HG03378 (cell line): ENCODE data around the gene TRIM54.
"Not testable (repeated sequence)": the region's sequence is repeated elsewhere in the genome, so short reads cannot be mapped to it uniquely, and the experiment has no call there.

Experiments
- ATAC-seq: cut with Tn5 transposase; IDR thresholded peaks from one replicate; pipeline ENCODE4 v1.9.1; 2021; ENCODE audit warnings: mild to moderate bottlenecking, moderate library complexity; ENCODE audit not compliant: unreplicated experiment

The TRIM54 gene

DNA sequence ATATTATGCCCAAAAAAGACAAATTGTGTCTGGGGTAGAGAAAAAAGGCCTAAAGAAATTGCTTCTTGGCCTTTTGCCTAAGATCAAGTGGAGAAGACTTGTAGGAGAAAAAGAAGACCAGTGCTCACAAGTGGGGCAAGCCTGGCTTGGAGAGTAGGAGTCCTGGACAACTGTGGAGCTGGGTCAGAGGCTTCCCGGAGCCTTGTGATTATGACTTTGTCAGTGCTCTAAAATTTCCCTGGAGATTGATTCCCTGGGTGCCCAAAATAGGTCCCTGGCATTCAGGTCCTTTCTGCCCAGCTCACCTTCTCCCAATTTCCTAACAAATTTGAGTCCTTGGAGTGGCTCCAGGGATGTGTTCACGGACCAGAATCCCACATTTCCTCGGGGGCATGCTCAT is 787 bp upstream of the TRIM54 start:
- no peak for ATAC-seq

DNA sequence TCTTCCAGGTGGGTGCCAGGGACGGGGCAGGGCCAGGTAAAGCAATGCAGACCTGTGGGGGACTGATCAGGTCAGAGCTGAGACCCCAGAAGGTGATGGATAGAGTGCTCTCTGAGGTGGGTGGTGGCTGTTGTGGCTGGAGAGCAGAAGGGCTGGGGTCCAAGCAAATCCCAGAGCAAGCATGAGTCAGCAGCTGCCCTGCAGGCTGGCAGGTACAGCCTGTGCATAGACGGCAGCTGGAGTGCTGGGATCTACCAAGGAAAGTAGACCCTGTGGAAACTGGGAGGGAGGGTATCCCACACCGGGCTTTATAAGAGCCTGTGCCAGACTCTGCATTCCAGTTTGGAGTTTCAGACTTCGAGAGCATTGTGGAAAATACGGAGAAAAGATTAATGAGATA is 663 bp downstream of the TRIM54 start:
- no peak for ATAC-seq

DNA sequence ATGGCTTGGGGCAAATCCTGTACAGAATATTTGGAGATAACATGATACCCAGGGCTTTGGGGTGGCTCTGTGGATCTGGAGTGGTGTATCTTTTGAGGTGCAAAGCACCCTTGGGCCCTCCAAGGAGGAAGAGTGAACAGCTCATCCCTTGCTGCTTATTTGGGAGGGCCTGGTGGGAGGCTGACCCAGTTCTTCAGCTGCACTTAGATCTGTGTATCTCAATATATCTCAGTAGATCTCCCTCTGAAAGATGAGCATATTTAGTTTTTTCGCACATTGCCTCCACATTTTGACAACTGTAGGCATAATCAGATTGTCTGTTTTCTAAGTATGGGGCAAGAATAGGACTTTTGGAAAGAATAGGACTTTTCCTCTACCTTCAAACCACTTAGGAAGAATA is 2.8 kb downstream of the TRIM54 start:
- no peak for ATAC-seq

DNA sequence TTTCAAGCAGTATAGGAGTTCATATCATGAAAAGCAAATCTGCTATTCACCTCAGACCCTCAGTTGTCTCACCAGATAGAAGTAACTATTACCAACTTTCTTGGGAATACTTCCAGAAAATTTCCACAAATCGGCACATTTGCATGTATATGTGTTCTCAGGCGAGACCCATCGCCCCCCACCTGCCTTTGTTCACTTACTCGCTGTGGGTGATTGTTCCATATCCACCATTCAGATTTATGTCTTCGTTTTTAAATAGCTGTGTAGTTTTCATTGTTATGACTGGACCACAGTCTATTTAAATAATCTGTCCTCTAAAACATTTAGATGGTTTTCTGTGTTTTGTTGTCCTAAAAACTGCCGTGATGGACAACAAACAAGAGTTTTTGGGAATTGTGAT is 3.3 kb downstream of the TRIM54 start:
- ATAC-seq = no peak

DNA sequence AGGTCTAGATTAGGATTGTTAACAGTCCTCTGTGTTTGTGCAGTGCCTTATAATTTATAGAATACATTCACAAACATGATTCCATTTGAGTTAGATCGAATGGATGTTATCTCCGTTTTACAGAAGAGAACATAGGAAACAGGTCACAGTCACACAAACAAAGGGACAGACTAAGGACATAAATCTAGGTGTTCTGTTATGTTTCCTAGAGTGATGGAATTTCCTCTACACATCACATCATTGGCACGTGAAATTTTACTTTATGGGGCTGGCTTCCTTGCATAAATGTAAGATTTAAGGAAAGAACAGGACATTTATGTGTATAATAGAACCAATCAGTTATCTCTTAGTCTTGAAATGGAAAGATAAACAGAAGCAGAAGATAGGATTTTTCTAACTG is 6.4 kb downstream of the TRIM54 start:
- no peak for ATAC-seq

DNA sequence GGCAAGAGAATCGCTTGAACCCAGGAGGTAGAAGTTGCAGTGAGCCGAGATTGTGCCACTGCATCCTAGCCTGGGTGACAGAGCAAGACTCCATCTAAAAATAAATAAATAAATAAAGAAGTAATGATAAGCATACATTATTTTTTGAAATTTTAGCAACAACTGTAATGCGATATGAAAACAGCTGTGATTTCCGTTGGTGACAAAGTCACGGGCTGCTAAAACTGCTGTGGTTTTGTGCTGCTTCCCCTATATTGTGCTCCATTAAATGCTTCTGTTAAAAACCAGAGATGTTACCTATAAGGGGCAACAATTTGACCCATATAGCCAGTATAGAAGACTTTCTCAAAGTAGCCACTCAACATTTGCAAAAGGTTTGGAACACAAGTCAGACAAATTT is 8.3 kb downstream of the TRIM54 start:
- no peak for ATAC-seq

DNA sequence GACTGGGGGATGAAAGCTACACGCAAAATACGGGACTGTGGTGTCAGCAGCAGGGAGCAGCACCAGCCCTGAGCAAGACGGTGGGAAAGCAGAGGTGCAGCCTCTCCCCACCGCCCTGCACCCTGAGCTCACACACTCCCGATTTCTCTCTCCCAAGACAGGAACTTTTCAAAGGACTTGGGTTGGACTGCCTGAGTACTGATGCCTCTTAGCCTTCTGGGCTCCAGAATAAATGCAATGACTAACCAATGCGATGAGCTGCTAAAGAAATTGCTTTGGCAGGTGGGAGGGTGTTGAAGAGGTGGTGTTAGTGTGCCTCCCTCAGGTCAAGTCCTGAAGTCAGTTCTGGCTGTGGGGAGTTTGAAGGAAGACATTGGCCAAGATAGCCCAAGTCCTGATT is 9.6 kb downstream of the TRIM54 start:
- ATAC-seq = no peak

DNA sequence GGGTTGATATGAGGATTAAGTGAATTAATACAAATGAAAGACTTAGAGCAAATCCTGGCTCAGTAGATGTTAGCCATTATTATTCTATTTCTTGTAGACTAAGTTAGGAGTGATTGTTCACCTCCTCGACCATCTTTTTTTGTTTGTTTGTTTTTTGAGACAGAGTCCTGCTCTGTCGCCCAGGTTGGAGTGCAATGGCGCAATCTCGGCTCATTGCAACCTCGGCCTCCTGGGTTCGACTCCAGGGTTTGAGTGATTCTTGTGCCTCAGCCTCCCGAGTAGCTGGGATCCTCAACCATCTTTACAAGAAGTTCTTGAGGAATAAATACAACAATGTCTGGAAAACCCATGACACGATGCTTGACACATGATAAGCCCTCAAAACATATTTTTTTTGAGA is 12.7 kb downstream of the TRIM54 start:
- no peak for ATAC-seq

DNA sequence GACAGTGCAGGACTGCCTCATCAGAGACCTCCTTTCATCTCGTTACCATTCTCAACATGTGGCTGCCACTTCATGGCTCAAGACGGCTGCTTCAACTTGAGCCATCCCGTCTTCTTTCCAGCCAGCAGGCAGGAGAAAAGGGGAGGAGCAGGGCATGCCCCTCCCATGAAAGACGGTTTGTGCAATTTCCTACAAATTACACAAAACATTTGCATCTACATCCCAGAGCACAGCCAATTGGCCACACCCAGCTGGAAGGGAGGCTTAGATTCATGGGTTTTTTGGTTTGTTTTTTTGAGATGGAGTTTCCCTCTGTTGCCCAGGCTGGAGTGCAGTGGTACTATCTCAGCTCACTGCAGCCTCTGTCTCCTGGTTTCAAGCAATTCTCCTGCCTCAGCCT is 14.3 kb downstream of the TRIM54 start:
- ATAC-seq = no peak

DNA sequence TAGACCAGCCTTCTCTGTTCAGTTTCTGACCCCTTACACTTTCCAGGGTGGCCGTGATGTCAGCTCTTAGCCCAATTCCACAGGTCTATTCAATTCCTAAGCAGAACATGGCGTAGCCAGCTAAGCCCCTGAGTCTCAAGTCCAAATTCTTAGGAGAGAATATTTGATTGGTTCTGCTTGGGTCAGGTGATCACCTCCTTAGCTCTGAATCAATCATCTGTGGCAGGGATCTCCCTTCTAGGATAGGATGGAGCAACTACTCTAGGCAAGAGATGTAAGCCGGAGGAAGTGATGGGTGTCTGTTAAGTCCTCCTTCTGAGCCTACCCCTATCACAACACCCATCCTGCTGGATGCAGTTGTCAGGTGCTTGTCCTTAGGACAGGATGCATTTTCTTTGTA is 15.0 kb downstream of the TRIM54 start:
- ATAC-seq = no peak

DNA sequence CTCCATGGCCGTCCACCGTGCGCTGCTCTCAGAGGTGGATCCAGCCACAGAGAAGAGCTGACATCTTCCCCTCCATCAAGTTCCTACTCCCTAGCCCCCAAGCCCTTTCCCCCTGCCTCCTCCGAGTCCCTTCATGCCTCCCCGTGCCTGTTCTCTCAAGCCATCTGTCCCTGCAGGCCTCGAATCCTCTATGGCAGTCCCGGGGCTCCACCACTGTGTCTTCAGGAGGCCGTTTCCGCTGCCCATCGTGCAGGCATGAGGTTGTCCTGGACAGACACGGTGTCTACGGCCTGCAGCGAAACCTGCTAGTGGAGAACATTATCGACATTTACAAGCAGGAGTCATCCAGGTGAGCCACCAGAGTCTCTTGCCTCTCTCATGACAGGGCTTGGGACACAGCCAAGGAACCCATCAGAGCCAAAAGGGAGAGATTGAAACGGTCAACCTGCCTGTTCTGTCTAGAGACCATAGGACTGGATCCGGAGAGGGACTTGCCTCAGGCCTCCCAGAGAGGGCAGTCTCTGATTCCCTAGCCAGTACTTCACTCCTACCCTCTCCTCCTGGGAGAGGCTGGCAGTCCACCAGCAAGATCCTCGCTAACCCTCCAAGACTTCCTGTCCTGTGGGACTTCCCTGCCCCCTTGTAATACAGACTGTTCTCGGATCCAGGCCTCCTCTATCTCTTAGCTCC is 16.3 kb downstream of the TRIM54 start:
- no peak for ATAC-seq

DNA sequence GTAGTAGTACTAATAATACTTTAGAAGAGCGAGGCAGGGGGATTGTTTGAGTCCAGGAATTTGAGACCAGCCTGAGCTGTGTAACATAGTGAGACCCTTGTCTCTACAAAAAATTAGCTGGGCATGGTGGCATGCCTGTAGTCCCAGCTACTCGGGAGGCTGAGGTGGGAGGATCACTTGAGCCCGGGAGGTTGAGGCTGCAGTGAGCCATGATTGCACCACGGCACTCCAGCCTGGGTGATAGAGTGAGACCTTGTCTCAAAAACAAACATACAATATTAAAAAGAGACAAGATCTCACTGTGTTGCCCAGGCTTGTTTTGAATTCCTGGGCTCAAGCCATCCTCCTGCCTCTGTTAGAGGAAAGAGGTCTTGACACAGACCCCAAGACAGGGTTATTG is 18.4 kb downstream of the TRIM54 start:
- not testable (repeated sequence) for ATAC-seq

DNA sequence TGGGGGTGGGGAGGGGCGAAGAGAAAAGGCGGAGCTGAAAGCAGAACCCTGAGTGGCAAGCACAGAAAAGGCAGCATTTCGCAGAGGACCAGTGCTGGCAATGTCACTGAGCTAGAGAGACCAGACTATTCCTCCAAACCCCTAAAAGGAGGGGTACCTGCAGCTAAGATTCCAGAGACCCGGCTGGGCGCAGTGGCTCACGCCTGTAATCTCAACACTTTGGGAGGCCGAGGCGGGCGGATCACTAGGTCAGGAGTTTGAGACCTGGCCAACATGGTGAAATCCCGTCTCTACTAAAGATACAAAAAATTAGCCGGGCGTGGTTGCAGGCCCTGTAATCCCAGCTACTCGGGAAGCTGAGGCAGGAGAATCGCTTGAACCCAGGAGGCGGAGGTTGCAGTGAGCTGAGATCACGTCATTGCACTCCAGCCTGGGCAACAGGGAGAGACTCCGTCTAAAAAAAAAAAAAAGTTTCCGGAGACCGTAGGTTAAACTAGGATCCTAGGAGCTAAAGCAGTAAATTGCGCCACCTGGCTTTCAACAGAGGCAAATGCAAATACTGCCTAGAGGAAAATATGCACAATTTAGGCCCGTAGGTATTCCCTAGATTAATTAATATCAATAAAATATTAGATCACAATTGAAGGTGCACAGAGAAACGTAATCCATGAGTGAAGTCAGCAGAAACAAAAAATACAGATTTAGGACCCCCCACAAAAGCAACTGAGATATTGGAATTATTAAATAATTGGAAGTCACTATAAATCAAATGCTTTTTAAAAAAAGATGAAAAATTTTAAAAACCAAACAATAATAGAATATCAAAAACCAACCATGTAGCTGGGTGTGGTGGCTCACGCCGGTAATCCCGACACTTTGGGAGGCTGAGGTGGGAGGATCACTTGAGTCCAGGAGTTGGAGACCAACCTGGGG is 21.1 kb downstream of the TRIM54 start:
- no peak for ATAC-seq

DNA sequence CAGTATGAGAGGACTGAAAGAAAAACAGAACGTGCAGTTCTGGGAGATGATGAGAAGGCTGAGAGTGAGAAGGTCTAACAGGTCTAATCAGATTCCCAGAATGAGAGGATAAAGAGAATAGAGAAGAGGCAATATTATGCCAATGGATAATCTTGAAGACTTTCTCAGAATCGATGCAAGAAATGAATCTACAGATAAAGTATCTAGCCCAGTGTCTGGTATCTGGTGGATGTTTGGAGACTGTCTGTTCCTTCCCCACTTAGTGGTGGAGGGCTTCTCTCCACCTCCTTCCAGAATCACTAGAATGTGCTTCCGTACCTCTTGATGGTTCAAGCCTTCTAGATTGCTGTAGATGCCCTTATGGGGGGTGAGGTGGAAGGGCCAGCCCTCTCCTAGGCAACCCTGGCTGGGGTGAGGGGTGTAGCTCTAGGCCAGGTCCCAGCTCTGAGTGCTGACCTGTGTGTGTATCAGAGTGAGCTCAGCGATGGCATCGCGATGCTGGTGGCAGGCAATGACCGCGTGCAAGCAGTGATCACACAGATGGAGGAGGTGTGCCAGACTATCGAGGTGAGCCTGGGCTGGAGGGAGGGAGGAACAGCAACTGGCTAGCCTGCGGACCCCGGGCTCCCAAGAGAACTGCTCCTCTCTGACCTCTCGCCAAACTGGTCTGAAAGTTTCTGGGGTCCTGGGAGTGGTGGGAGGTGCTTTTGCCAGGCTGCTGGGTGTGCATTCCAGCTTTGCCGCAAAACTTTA is 22.4 kb downstream of the TRIM54 start:
- ATAC-seq = no peak

DNA sequence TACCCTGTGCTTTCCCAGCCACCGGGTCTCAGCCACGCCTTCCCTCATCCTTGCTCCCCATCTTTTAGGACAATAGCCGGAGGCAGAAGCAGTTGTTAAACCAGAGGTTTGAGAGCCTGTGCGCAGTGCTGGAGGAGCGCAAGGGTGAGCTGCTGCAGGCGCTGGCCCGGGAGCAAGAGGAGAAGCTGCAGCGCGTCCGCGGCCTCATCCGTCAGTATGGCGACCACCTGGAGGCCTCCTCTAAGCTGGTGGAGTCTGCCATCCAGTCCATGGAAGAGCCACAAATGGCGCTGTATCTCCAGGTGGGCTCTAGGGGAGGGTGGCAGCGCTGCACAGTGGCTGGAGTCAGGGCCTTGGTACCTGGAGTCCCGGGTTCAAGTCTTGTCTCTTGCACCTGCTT is 23.3 kb downstream of the TRIM54 start:
- no peak for ATAC-seq

DNA sequence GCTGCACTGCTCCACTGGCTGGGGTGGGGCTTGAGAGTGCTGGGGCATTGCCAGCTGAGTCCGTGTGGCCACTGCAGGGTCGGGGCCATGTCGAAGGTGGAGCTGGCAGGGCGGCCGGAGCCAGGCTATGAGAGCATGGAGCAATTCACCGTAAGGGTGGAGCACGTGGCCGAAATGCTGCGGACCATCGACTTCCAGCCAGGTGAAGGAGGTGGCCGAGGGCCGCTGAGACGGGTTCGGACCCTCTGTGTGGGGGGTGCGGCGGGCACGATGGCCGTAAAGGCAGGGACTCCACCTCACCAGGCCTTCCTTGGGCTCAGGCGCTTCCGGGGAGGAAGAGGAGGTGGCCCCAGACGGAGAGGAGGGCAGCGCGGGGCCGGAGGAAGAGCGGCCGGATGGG is 23.9 kb downstream of the TRIM54 start:
- ATAC-seq = no peak

DNA sequence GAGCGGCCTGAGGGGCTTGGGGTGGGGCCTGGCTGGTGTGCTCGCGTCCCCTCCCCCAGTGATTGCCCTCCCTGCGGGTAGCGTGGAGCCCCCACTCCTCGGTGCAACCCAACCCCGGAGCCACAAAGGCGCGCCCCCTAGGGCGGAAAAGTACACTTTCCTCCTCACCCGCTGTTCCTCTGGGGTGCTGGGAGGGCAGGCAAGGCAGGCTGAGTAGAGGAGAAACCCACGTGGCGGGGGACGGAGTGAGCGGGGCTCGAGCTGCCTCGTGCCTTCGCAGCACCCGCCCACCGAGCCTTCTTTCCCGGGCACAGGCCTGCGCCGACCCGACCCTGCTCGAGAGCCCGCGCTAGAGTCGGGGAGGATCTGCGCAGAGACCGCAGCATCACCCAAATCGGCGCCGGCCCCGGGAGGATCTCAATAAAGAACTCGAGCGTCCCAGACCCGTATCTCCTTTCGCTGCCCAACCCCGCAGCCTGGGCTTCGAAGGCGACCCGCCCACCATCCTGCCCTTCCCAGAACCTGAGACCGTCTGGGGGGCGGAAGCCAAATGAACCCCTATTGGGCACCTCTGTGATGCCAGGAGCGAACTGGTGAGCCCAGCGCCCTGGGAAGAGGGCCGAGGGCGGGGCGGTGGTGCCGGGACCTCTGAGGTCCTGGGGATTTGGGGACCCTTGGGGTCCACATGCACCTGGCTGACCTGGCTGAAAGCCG is 24.5 kb downstream of the TRIM54 start:
- ATAC-seq = no peak

DNA sequence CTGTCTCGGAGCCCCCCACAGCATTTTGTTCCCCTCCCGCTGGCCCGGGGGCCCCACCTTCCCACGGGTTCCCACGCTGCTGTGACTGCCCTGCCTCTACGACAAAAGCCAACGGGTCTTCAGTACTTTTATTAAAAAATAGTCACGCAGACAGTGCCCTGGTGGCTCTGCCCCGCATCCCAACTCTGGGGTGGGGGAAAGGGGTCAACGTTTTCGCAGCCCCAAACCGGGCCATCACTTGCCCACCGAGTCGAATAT is 25.0 kb downstream of the TRIM54 start:
- no peak for ATAC-seq

DNA sequence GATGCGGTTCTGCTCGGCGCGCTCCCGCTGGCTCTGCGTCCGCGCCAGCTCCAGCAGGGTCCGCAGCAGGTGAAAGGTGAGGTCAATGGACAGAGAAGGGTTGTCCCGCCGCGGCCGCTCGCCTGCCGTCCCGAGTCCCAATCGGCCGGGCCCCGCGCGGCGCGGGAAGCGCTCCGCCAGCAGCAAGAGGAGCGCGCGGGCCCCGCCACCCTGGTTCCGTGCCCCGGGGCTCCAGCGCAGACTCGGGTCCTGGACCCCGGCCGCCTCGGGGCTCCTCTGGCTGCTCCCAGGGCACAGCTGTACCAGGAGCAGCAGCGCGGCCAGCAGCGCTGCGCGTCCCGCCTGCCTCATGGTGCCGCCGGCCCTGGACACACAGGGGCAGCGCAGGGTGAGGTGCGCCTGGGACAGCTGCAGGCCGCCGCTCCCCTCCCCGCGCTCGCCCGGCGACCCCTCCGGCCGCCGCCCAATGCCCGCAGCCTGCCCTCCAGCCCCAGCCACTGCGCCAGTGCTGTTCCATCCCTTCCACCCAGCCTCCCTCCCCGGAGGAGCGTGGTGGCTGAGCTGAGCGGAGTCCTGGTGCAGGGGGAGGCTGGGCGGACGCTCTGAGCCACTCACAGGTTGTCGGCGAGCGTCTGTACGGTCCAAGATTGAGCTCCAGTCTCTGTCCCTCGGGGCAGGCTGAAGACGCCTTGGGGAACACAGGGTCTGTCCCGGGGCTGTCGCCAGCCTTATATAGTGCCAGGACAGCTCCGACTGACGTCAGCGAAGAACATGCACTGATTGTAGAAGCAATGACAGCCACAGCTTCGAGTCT is 25.5 kb downstream of the TRIM54 start:
- no peak for ATAC-seq

DNA sequence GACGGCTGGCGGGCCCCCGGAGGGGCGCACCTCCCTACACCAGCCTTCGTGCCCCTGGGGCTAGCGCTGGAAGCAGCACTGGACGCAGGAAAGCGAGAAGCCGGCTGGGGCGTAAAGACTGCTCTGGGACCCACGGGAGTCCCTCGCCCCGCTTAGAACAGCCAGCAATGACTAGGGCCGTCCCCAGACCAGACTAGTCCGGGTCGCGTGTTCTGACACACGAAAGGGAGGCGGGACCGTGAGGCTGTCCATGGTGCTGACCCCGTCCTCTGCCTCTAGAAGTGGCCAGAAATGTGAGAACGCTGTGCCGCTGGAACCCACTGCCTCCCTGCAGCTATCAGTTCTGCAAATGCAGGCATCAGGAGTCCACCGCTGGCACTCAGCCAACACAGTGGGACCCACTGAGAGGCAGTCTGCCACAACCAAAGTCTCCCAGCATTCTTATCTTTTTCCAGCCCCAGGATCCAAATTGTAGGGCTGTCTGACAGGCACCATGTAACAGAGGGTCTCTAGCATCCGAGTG is 26.2 kb downstream of the TRIM54 start, which contains the start of gene UCN:
TSS of gene UCN (minus strand) at position 87 of the 523 bp plus-strand sequence. CDS start 550 bp downstream, outside the sequence.
- ATAC-seq = no peak
